ENCODE measurements around the gene RNF213. TPM values are rescaled to one million over a fixed set of nuclear protein-coding genes. Genes with fewer than 3 reads are reported as not detected.
A peak's percentile ranks its signal among the peaks of the same experiment; 100 is the strongest.

Gene RNF213
- total and polyA plus RNA-seq, 7 donors = 7.8 to 138 (median 50.4) TPM

- no peaks in the 10 kb centered on the region for H3K4me1 ChIP-seq
- 94 to 95% methylated on average over 22 of the region's 22 CpGs for WGBS, 2 donors
- DNase-seq = peak; percentile 30
- intact Hi-C loops (cut with DNase I) = no loop called here
- no peaks in the 10 kb centered on the region for H3K9me3 ChIP-seq
- no peak overlapping the region for H3K4me3 ChIP-seq
- no peak for TF ChIP-seq EP300 (IDR thresholded peaks at IDR 0.05)
- TF ChIP-seq, protein P1, sequence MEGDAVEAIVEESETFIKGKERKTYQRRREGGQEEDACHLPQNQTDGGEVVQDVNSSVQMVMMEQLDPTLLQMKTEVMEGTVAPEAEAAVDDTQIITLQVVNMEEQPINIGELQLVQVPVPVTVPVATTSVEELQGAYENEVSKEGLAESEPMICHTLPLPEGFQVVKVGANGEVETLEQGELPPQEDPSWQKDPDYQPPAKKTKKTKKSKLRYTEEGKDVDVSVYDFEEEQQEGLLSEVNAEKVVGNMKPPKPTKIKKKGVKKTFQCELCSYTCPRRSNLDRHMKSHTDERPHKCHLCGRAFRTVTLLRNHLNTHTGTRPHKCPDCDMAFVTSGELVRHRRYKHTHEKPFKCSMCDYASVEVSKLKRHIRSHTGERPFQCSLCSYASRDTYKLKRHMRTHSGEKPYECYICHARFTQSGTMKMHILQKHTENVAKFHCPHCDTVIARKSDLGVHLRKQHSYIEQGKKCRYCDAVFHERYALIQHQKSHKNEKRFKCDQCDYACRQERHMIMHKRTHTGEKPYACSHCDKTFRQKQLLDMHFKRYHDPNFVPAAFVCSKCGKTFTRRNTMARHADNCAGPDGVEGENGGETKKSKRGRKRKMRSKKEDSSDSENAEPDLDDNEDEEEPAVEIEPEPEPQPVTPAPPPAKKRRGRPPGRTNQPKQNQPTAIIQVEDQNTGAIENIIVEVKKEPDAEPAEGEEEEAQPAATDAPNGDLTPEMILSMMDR (IDR thresholded peaks at IDR 0.05) = no peak
- no peak for TF ChIP-seq POLR2A (IDR thresholded peaks at IDR 0.05)
- TF ChIP-seq POLR2AphosphoS5 (IDR thresholded peaks at IDR 0.05) = no peak
- no peak overlapping the region for H3K27ac ChIP-seq
- no peaks in the 10 kb centered on the region for H3K27me3 ChIP-seq
- H3K36me3 ChIP-seq = peaks cover 33 to 100% (median 81%) of the 10 kb centered on the region in 4 donors
These were observed 113.5 kb downstream of the RNF213 start for GRCh38 chr17:80374039-80374731.

DNA sequence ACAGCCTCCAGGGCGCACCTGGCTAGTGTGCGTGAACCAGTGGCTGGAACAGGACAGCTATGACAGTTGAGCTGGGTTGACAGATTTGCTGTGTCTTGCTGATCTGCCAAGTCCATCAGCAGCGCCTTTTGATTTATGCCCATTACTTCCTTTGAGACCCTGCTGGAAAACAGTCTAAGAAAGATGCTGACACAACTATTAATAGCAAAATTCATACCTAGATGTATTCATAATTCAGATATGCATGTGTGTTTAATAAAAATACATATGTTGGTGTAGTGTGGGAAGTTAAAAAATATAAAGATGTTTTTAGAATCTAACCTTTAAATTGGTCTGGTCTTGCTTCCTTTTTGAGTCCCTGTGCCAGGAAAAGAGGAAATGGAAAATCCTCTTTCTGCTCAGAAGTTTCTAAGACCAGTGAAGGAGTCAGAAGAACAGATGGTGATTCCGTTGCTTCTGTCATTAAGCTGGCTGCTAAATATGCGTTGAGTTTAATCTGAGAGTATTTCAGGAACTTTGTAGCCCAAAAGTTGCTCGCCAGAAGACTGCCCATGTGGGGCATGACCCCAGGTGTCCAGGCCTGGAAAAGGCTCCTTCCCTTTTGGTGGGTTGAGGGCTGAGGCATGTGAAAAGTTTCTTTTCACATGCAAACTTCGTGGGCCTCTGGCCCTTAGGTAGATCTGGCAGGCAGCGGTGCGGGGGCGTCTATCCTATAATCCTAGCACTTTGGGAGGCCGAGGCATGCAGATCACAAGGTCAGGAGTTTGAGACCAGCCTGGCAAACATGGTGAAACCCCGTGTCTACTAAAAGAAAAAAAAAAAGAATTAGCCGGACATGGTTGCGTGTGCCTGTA is 114.3 kb downstream of the RNF213 start:
- Histone ChIP-seq H3K4me1 (no peaks in the 10 kb centered on the region), H3K27ac (no peak overlapping the region), H3K4me3 (no peak overlapping the region), H3K27me3 (no peaks in the 10 kb centered on the region), H3K36me3 (peaks cover 25 to 100% (median 80%) of the 10 kb centered on the region in 4 donors), H3K9me3 (no peaks in the 10 kb centered on the region)
- DNase-seq = peak; percentile 38
- WGBS, 2 donors = 88 to 90% methylated on average over 14 of the region's 14 CpGs
- no peak for TF ChIP-seq POLR2AphosphoS5 (IDR thresholded peaks at IDR 0.05)
- TF ChIP-seq, protein P1 (IDR thresholded peaks at IDR 0.05) = no peak
- no peak for TF ChIP-seq POLR2A (IDR thresholded peaks at IDR 0.05)
- no peak for TF ChIP-seq EP300 (IDR thresholded peaks at IDR 0.05)
- intact Hi-C loops (cut with DNase I) = no loop called here

DNA sequence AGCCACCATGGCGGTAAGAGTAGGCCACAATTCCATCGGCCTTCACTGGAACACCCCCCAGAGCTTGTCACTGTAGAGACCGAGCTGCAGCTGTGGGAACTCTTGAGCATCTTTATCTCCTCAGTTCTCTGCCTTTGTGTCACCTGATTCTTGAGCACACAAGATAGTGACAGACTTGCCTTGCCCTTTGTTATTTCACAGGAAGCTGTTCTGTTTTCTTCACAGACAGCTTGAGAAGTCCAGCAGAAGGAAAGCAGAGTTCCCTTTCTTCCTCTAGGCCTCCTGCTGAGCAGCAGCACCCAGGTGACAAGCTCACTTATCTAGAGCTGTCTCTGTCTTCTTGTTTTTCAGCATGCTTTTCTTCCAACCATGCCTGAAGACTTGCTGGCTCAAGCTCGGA is 115.9 kb downstream of the RNF213 start:
- Histone ChIP-seq H3K4me3 (no peak overlapping the region), H3K9me3 (no peaks in the 10 kb centered on the region), H3K36me3 (peaks cover 32 to 100% (median 86%) of the 10 kb centered on the region in 4 donors), H3K4me1 (no peaks in the 10 kb centered on the region), H3K27me3 (no peaks in the 10 kb centered on the region), H3K27ac (no peak overlapping the region)
- no peak for DNase-seq
- TF ChIP-seq, protein P1 (IDR thresholded peaks at IDR 0.05) = no peak
- TF ChIP-seq EP300 (IDR thresholded peaks at IDR 0.05) (no peak), POLR2AphosphoS5 (IDR thresholded peaks at IDR 0.05) (no peak), POLR2A (IDR thresholded peaks at IDR 0.05) (no peak)
- intact Hi-C loops (cut with DNase I) = no loop called here
- 95 to 97% methylated on average over 4 of the region's 4 CpGs for WGBS, 2 donors

DNA sequence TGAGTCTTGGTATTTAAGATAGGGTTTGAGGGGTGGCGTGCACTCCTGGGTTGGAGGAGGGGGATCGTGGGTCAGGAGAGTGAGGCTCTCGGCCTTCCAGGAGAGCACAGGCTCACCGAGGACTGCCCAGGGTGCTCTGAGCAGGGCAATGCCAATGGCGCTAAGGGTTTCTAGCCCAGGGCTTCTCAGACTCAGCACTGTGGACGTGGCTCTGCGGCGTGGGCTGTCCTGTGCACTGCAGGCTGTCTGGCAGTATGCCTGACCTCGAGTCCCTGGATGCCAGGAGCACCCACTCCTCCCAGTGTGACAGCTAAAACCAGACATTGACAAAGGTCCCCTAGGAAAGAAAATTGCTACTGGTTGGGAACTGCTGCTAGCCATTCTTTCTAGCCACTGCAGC is 117.1 kb downstream of the RNF213 start:
- H3K4me1 ChIP-seq = no peaks in the 10 kb centered on the region
- H3K27me3 ChIP-seq = no peaks in the 10 kb centered on the region
- peaks cover 28 to 100% (median 85%) of the 10 kb centered on the region in 4 donors for H3K36me3 ChIP-seq
- H3K4me3 ChIP-seq = no peak overlapping the region
- H3K9me3 ChIP-seq = no peaks in the 10 kb centered on the region
- H3K27ac ChIP-seq = no peak overlapping the region
- TF ChIP-seq POLR2AphosphoS5 (IDR thresholded peaks at IDR 0.05) = no peak
- TF ChIP-seq POLR2A (IDR thresholded peaks at IDR 0.05) = no peak
- TF ChIP-seq EP300 (IDR thresholded peaks at IDR 0.05) = no peak
- TF ChIP-seq, protein P1 (IDR thresholded peaks at IDR 0.05) = no peak
- DNase-seq = peak; percentile 30
- WGBS, 2 donors = 96 to 98% methylated on average over 9 of the region's 9 CpGs
- intact Hi-C loops (cut with DNase I) = no loop called here
